C4-2B (cell line): ENCODE data around the gene SERPINA6.
"Not testable (repeated sequence)": the region's sequence is repeated elsewhere in the genome, so short reads cannot be mapped to it uniquely, and the experiment has no call there.

Experiments
- CTCF ChIP-seq: fragments of 450-650 bp; conservative IDR thresholded peaks from 2 replicates; pipeline ENCODE4 v1.5.1; 2017; ENCODE audit warnings: mild to moderate bottlenecking
- ZFX ChIP-seq: fragments of 450-650 bp; IDR thresholded peaks from 2 replicates; pipeline ENCODE4 v1.6.1; 2017

GRCh38 chr14:94354190-94354589 is 31.1 kb upstream of the SERPINA6 start:
- not testable (repeated sequence) for TF ChIP-seq CTCF, ZFX
